LNCaP clone FGC (cell line): ENCODE data around the gene SURF4.
A peak's percentile ranks its signal among the peaks of the same experiment; 100 is the strongest.
"Not testable (repeated sequence)": the region's sequence is repeated elsewhere in the genome, so short reads cannot be mapped to it uniquely, and the experiment has no call there.

Experiments used
- DNase-seq: peaks from one replicate; pipeline ENCODE4 v3.0.0-alpha.2; 2011; ENCODE audit warnings: low read depth
- H3K4me3 ChIP-seq: 2 replicates; pipeline ENCODE4 v1.5.1; 2011; ENCODE audit warnings: mild to moderate bottlenecking, low read depth, low read length, control low read depth
- TF ChIP-seq, protein P1 (sequence below): IDR thresholded peaks from 2 replicates; pipeline ENCODE4 v1.5.1; 2012; ENCODE audit warnings: mild to moderate bottlenecking; ENCODE audit not compliant: control insufficient read depth, insufficient read depth; ENCODE audit errors: extremely low read depth

Gene SURF4

DNA sequence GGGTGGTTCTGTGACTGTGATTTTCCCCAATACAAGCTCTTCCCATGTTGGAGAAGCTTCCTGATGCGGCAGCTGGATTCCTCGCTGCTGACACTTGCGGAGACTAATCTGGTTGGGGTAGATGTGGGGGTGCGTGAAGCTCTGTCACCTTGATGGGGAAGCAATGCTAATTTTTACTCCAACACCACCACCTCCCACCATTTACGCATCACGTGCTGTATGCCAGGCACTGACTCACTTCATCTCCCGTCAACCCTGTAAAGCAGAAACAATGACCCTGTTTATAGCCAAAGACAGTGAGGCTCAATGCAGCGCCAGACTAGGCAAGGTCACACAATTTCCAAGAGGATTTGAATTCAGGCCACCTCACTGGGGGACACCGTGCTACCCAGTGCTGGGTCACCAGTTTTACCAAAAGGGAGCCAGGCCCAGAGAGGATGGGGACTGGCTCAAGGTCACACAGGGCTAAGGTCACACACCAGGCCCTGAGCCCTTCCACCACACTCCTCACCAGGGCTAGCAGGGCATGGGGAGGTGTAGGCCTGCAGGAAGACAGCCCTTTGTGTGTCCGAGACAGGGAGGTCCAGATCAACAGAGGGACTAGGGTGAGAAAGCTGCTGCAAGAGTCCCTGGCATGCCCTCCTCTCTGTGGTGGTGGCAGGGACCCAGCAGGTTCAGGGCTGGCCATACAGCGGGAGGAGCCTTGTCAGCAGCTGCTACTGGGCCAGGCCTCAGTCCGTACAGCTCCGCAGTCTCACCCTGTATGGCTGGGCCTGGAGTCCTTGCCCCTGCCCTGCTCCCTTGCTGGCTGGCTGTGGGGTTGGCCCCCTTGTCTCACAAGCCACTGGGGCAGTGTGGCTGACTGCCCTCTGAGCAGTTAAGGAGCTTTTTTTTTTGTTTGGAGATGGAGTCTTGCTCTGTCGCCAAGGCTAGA is 3.6 kb upstream of the SURF4 start:
- no peak for DNase-seq
- TF ChIP-seq, protein P1, sequence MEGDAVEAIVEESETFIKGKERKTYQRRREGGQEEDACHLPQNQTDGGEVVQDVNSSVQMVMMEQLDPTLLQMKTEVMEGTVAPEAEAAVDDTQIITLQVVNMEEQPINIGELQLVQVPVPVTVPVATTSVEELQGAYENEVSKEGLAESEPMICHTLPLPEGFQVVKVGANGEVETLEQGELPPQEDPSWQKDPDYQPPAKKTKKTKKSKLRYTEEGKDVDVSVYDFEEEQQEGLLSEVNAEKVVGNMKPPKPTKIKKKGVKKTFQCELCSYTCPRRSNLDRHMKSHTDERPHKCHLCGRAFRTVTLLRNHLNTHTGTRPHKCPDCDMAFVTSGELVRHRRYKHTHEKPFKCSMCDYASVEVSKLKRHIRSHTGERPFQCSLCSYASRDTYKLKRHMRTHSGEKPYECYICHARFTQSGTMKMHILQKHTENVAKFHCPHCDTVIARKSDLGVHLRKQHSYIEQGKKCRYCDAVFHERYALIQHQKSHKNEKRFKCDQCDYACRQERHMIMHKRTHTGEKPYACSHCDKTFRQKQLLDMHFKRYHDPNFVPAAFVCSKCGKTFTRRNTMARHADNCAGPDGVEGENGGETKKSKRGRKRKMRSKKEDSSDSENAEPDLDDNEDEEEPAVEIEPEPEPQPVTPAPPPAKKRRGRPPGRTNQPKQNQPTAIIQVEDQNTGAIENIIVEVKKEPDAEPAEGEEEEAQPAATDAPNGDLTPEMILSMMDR, result no peak
- H3K4me3 ChIP-seq, result no peak overlapping the region

DNA sequence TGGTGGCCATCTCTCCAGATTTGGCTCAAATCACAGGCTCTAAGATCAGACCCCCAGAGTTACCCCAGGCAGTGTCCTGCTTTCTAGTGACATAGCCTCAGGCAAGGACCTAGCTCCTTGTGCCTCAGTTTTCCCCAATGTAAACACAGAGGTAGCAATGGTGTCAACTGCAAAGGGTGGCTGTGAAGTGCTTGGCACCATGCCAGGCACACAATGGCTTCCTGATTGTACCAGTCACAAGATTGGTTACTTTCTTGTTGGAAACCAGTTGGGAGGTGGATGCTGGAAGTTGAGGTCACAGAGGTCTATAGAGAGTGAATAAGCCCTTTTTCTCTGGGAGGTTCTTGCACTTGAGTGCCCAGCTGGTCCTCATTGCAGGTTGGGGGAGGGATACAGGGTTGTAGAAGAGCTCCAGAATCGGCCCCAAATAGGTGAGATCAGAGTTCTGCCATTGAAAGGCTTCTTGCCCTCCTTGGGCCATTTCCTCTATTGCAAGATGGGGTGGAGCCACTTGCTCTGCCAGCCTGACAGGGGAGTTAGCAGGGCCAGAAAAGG is 2.6 kb upstream of the SURF4 start:
- DNase-seq, result no peak
- TF ChIP-seq, protein P1, result no peak
- H3K4me3 ChIP-seq, result no peak overlapping the region

DNA sequence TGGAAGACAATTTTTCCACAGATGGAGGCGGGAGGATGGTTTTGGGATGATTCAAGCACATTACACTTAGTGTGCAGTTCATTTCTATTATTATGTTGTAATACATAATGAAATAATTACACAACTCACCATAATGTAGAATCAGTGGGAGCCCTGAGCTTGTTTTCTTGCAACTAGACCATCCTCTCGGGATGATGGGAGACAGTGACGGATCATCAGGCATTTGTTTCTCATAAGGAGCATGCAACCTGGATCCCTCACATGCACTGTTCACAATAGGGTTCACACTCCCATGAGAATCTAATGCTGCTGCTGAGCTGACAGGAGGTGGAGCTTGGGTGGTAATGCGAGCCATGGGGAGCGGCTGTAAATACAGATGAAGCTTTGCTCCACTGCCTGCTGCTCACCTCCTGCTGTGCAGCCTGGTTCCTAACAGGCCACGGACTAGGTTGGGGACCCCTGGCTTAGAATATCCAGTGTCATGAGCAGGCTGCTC is 1.9 kb upstream of the SURF4 start:
- H3K4me3 ChIP-seq, result no peak overlapping the region
- DNase-seq, result no peak
- TF ChIP-seq, protein P1, result no peak

DNA sequence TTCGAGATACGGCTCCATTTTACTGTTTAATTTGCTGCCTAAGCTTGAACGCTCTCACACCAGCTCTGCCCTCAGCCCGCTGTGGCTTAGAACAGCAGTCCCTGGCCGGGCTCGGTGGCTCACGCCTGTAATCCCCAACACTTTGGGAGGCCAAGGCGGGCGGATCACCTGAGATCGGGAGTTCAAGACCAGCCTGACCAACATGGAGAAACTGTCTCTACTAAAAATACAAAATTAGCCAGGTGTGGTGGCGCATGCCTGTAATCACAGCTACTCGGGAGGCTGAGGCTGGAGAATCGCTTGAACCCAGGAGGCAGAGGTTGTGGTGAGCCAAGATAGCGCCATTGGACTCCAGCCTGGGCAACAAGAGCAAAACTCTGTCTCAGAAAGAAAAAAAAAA is 1.4 kb upstream of the SURF4 start:
- H3K4me3 ChIP-seq, DNase-seq: not testable (repeated sequence)

DNA sequence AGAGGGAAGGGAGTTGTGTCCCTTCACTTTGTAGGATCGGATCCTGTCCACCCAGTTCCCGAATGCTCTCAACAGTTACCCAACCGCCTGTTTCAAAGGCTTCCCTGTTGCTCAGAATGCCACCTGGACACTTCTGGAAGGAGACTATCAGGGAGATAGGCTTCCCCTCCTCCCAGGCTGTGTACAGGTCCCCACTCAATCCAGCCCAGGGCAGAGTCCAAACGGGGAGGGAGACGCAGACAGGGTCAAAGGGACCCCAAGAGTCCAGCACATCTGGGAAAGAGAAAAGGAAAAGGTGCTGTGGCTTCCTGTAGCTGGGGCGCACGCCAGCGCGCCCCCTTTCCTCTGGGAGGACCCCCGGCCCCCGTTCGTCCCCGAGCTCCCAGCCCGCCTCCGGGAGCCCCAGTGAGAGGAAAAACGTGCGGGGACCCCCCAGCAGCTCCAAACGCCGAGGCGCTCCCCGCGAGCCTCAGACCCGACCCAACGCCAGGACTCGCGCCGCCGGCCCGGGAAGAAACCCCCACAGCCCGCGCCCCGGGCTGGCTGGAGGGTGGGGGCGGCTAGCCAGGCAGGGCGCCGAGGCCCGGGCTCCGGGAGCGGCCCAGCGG is 640 bp downstream of the SURF4 start:
- TF ChIP-seq, protein P1, result peak; percentile 20; the same call in 1 of the 2 replicates
- DNase-seq, result no peak
- peak overlapping the region; percentile 83 for H3K4me3 ChIP-seq

DNA sequence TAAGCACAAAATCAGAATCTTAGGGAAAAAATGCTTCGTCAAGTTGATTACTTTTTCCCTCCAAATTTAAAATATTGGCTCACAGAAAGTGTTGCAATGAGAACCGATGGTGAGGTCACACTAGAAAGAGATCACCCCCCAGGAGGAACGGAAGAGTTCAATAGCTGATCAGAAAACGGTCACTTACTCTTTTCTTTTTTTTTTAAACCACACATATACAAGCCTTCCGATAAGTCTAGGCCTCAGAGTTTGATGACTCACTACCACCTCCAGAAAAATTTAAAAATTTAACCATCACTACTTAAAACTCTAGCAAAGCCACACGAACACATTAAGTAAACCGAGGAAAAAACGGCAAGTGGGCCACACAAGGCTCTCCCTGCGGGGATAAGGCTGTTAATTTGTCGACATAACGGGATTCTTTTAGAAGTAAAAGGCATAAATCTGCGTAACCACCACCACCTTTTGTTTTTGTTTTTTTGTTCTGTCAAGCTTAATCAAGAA is 1.2 kb downstream of the SURF4 start:
- peak overlapping the region; percentile 83 for H3K4me3 ChIP-seq
- no peak for DNase-seq
- TF ChIP-seq, protein P1, result no peak

DNA sequence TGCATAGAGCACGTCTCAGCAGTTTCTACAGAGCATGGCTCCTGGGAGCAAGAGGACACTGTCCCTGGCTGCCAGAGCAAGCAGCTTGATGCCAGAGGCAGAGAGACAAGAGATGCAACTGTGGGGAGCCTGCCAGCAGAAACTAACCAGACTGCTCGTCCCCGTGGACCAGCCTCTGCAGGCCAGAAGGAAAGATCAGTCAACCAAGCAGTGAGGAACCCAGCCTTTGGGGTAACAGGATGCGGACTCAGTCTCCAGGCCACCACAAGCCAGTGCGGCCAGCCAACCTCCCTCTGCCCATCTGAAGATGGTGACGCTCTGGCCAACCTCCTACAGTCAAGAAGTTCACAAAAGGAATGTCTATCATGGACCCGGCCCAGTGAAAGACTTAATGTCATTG is 3.7 kb downstream of the SURF4 start:
- no peak for DNase-seq
- no peak overlapping the region for H3K4me3 ChIP-seq
- TF ChIP-seq, protein P1, result no peak
